WTC11 (cell line): ENCODE measurements around the gene TUBE1. TPM values are rescaled to one million over a fixed set of nuclear protein-coding genes. Genes with fewer than 3 reads are reported as not detected.

Source experiments
- ATAC-seq: fragments of 200-7000 bp; cut with Tn5 transposase; 2 replicates; pipeline ENCODE4 v1.10.0; 2021; ENCODE audit warnings: mild to moderate bottlenecking, moderate library complexity
- CTCF ChIA-PET: fragments of 300-600 bp; sonication (Branson Sonifier 250); formaldehyde crosslinking; loops from one replicate; lab custom pipeline; 2021; ENCODE audit warnings: antibody characterized with exemption; lab: Charles Lee
- POLR2A ChIA-PET: fragments of 350-600 bp; sonication (Branson Sonifier 250); formaldehyde crosslinking; loops from one replicate; lab custom pipeline; 2021; ENCODE audit warnings: antibody characterized with exemption; lab: Charles Lee
- DNase-seq: peaks from one replicate; pipeline ENCODE4 v3.0.0; 2021; ENCODE audit warnings: low spot score
- H3K27ac Mint-ChIP-seq: 2 replicates; pipeline ENCODE4 v1.8.0; 2021; ENCODE audit warnings: mixed read lengths
- H3K27me3 Mint-ChIP-seq: 2 replicates; pipeline ENCODE4 v1.8.0; 2021; ENCODE audit warnings: low read depth, mild to moderate bottlenecking, moderate library complexity, mixed read lengths
- H3K36me3 Mint-ChIP-seq: 2 replicates; pipeline ENCODE4 v1.8.0; 2021; ENCODE audit warnings: mixed read lengths
- H3K4me1 Mint-ChIP-seq: 2 replicates; pipeline ENCODE4 v1.8.0; 2022; ENCODE audit warnings: mixed read lengths
- H3K4me3 Mint-ChIP-seq: 2 replicates; pipeline ENCODE4 v1.8.0; 2021; ENCODE audit warnings: mild to moderate bottlenecking, moderate library complexity, mixed read lengths
- H3K9me3 Mint-ChIP-seq: 2 replicates; pipeline ENCODE4 v1.8.0; 2021; ENCODE audit warnings: mixed read lengths
- AFF4 ChIP-seq: sonication (generic); formaldehyde crosslinking; IDR thresholded peaks from 2 replicates; pipeline ENCODE4 v1.8.1; 2023; ENCODE audit warnings: mild to moderate bottlenecking, missing genetic modification reagents, borderline replicate concordance
- ARID4B ChIP-seq: sonication (generic); formaldehyde crosslinking; IDR thresholded peaks from 2 replicates; pipeline ENCODE4 v1.8.0; 2023; ENCODE audit warnings: missing genetic modification reagents, mild to moderate bottlenecking, borderline replicate concordance
- CBFB ChIP-seq: sonication (generic); formaldehyde crosslinking; IDR thresholded peaks from 2 replicates; pipeline ENCODE4 v1.8.1; 2022; ENCODE audit warnings: mild to moderate bottlenecking, low read depth, missing genetic modification reagents
- CREM ChIP-seq: sonication (generic); formaldehyde crosslinking; IDR thresholded peaks from 2 replicates; pipeline ENCODE4 v1.8.1; 2022; ENCODE audit warnings: mild to moderate bottlenecking, missing genetic modification reagents, moderate library complexity
- E2F1 ChIP-seq: sonication (generic); formaldehyde crosslinking; IDR thresholded peaks from 2 replicates; pipeline ENCODE4 v1.8.0; 2022; ENCODE audit warnings: mild to moderate bottlenecking, missing genetic modification reagents
- E2F5 ChIP-seq: sonication (generic); formaldehyde crosslinking; IDR thresholded peaks from 2 replicates; pipeline ENCODE4 v1.8.1; 2022; ENCODE audit warnings: mild to moderate bottlenecking, moderate library complexity, missing genetic modification reagents
- FOXP4 ChIP-seq: sonication (generic); formaldehyde crosslinking; IDR thresholded peaks from 2 replicates; pipeline ENCODE4 v1.8.0; 2022; ENCODE audit warnings: mild to moderate bottlenecking, missing genetic modification reagents
- GABPB1 ChIP-seq: sonication (generic); formaldehyde crosslinking; IDR thresholded peaks from 2 replicates; pipeline ENCODE4 v1.8.1; 2023; ENCODE audit warnings: mild to moderate bottlenecking, missing genetic modification reagents
- TP53 ChIP-seq: sonication (generic); formaldehyde crosslinking; IDR thresholded peaks from 2 replicates; pipeline ENCODE4 v1.8.1; 2023; ENCODE audit warnings: mild to moderate bottlenecking, missing genetic modification reagents
- ZNF121 ChIP-seq: sonication (generic); formaldehyde crosslinking; IDR thresholded peaks from 2 replicates; pipeline ENCODE4 v1.8.0; 2023; ENCODE audit warnings: missing genetic modification reagents
- ZSCAN18 ChIP-seq: fragments of 250-450 bp; sonication (Bioruptor Pico); IDR thresholded peaks from 2 replicates; pipeline ENCODE4 v2.1.2; 2022; ENCODE audit warnings: mild to moderate bottlenecking, moderate library complexity
- total RNA-seq: library from RNA; stranded (reverse); gene quantifications from 3 replicates; pipeline ENCODE4 v1.2.3, GENCODE V29; 2021

The TUBE1 gene
- total RNA-seq, 1 experiment from 2014 or later, result 16.9 TPM

- ATAC-seq (no peak), DNase-seq (no peak)
- POLR2A ChIA-PET, result no interaction called here
- Mint-ChIP-seq H3K27me3 (peaks cover 6% of the 10 kb centered on the region), H3K36me3 (peaks cover 9% of the 10 kb centered on the region), H3K9me3 (peaks cover 18% of the 10 kb centered on the region), H3K4me3 (no peak overlapping the region), H3K27ac (no peak overlapping the region), H3K4me1 (no peaks in the 10 kb centered on the region)
- CTCF ChIA-PET, result no interaction called here
- TF ChIP-seq GABPB1 (CRISPR knock-in tag) (no peak), CBFB (CRISPR knock-in tag) (no peak), FOXP4 (CRISPR knock-in tag) (no peak), CREM (CRISPR knock-in tag) (no peak), ZNF121 (no peak), E2F1 (CRISPR knock-in tag) (no peak), ARID4B (CRISPR knock-in tag) (no peak), TP53 (no peak), E2F5 (CRISPR knock-in tag) (no peak), ZSCAN18 (no peak), AFF4 (CRISPR knock-in tag) (no peak)
Measured at GRCh38 chr6:112022749-112023148, 64.5 kb downstream of the TUBE1 start.
